ENCODE results near the gene RTN4R. TPM values are rescaled to one million over a fixed set of nuclear protein-coding genes. Genes with fewer than 3 reads are reported as not detected.

The RTN4R gene
- polyA plus RNA-seq, 1 of the 3 experiments (the other 2 are of a cell fraction) = 0.23 TPM

GRCh38 chr22:20228939-20229272 lies 39.2 kb downstream of the RTN4R start:
- CTCF ChIA-PET = interaction anchor here (1.1 to 4.2 kb wide), 2 partner anchors 10 to 57 kb away, joined by 3 to 25 read pairs; no protein-coding TSS in a partner anchor

GRCh38 chr22:20228055-20228938 lies 39.8 kb downstream of the RTN4R start:
- CTCF ChIA-PET = interaction anchor here (1.1 to 4.2 kb wide), 2 partner anchors 10 to 58 kb away, joined by 3 to 25 read pairs; no protein-coding TSS in a partner anchor
- Histone ChIP-seq H3K27ac (ENCODE audit: low read depth in 2 of 2, low read length in 1 of 2) (no peak overlapping the region), H3K9me2 (no peaks in the 10 kb centered on the region), H3K4me3 (ENCODE audit: low read depth in 2 of 2, low read length in 1 of 2) (no peak overlapping the region), H3K4me1 (ENCODE audit: control insufficient read depth in 1 of 2, insufficient read depth in 2 of 2, low read depth in 1 of 2, low read length in 1 of 2) (peaks cover 0 to 21% of the 10 kb centered on the region in 2 experiments; a peak in 1 of 4 replicates), H3K79me2 (ENCODE audit: insufficient read depth) (no peaks in the 10 kb centered on the region), H3K9me3 (no peaks in the 10 kb centered on the region), H3K27me3 (ENCODE audit: insufficient read depth) (peaks cover 10% of the 10 kb centered on the region; the same call in 1 of the 2 replicates), H3F3A (replicated peaks; ENCODE audit: insufficient read depth) (peaks cover 5% of the 10 kb centered on the region), H3K36me3 (replicated peaks in 1 of 2; ENCODE audit: control insufficient read depth in 1 of 2, insufficient read depth in 2 of 2, low read length in 1 of 2) (no peaks in the 10 kb centered on the region), H3K9ac (no peak overlapping the region), H3K4me2 (no peak overlapping the region), H2AFZ (ENCODE audit: low read depth) (no peak overlapping the region), H4K20me1 (ENCODE audit: insufficient read depth) (no peaks in the 10 kb centered on the region)
- 42% methylated on average over 16 of the region's 23 CpGs for WGBS (ENCODE audit: low lambda C conversion rate)
- POLR2A ChIA-PET = no interaction called here
- TF ChIP-seq EP300 (IDR thresholded peaks at IDR 0.05; ENCODE audit: borderline replicate concordance in 1 of 2, low read depth in 1 of 2, low read length in 1 of 2) (no peak), RCOR1 (IDR thresholded peaks at IDR 0.05; ENCODE audit: low read length) (no peak), FOXM1 (IDR thresholded peaks at IDR 0.05; ENCODE audit: low read depth) (no peak)
- DNase-seq = no peak

More at GRCh38 chr22:20228939-20229272, 39.2 kb downstream of the RTN4R start:
- Histone ChIP-seq H3K79me2 (ENCODE audit: insufficient read depth) (no peaks in the 10 kb centered on the region), H3K36me3 (replicated peaks in 1 of 2; ENCODE audit: control insufficient read depth in 1 of 2, insufficient read depth in 2 of 2, low read length in 1 of 2) (no peaks in the 10 kb centered on the region), H3K4me3 (ENCODE audit: low read depth in 2 of 2, low read length in 1 of 2) (no peak overlapping the region), H3F3A (replicated peaks; ENCODE audit: insufficient read depth) (peaks cover 5% of the 10 kb centered on the region), H3K4me2 (no peak overlapping the region), H3K27me3 (ENCODE audit: insufficient read depth) (peaks cover 10% of the 10 kb centered on the region; the same call in 1 of the 2 replicates), H4K20me1 (ENCODE audit: insufficient read depth) (no peaks in the 10 kb centered on the region), H3K9ac (no peak overlapping the region), H3K9me2 (no peaks in the 10 kb centered on the region), H3K4me1 (ENCODE audit: control insufficient read depth in 1 of 2, insufficient read depth in 2 of 2, low read depth in 1 of 2, low read length in 1 of 2) (peaks cover 0 to 19% of the 10 kb centered on the region in 2 experiments; a peak in 1 of 4 replicates), H3K9me3 (no peaks in the 10 kb centered on the region), H3K27ac (ENCODE audit: low read depth in 2 of 2, low read length in 1 of 2) (no peak overlapping the region), H2AFZ (ENCODE audit: low read depth) (no peak overlapping the region)
- no peak for DNase-seq
- POLR2A ChIA-PET = no interaction called here
- WGBS (ENCODE audit: low lambda C conversion rate) = 45% methylated on average over 5 of the region's 5 CpGs
- TF ChIP-seq EP300 (IDR thresholded peaks at IDR 0.05; ENCODE audit: borderline replicate concordance in 1 of 2, low read depth in 1 of 2, low read length in 1 of 2) = no peak
- TF ChIP-seq IRF3 (IDR thresholded peaks at IDR 0.05; ENCODE audit: low read depth, low read length) = no peak
- TF ChIP-seq RFX5 (IDR thresholded peaks at IDR 0.05; ENCODE audit: low read length) = no peak
- no peak for TF ChIP-seq GABPA (IDR thresholded peaks at IDR 0.05; ENCODE audit: low read depth)
- no peak for TF ChIP-seq TCF12 (IDR thresholded peaks at IDR 0.05)
- no peak for TF ChIP-seq PBX3 (IDR thresholded peaks at IDR 0.05)
- TF ChIP-seq TAF1 (IDR thresholded peaks at IDR 0.05; ENCODE audit: borderline replicate concordance, low read depth, low read length) = no peak
- TF ChIP-seq MXI1 (IDR thresholded peaks at IDR 0.05; ENCODE audit: low read depth, low read length) = no peak
- no peak for TF ChIP-seq JUND (IDR thresholded peaks at IDR 0.05)
